HCT116 (cell line): ENCODE measurements around the gene SIRT6. TPM values are rescaled to one million over a fixed set of nuclear protein-coding genes. Genes with fewer than 3 reads are reported as not detected.

Experiments used
- ATAC-seq: fragments of 200-7000 bp; cut with Tn5 transposase; 2 replicates; pipeline ENCODE4 v1.9.1; 2020; ENCODE audit warnings: mild to moderate bottlenecking, moderate library complexity
- BruUV-seq: library from RNA; stranded (reverse); fragments of 400-500 nt; replicated peaks from 2 replicates; lab custom pipeline; 2021; lab: Mats Ljungman, UMichigan
- CTCF ChIA-PET: fragments of 300-600 bp; sonication (Branson Sonifier 250); formaldehyde crosslinking; loops from one replicate; lab custom pipeline; 2021; ENCODE audit warnings: antibody characterized with exemption; lab: Charles Lee
- POLR2A ChIA-PET: fragments of 300-600, 350-600 bp; sonication (Branson Sonifier 250); formaldehyde crosslinking; loops from one replicate; lab custom pipeline; 2021; ENCODE audit warnings: antibody characterized with exemption; lab: Charles Lee
- RAD21 ChIA-PET, 2 experiments: fragments of 300-600 bp; sonication (Branson Sonifier 250); formaldehyde crosslinking; loops; one replicate each; lab custom pipeline; 2023; ENCODE audit warnings: low total read pairs in 2 of 2; ENCODE audit not compliant: uncharacterized antibody in 2 of 2, unreplicated experiment in 2 of 2, low non-redundant PET in 1 of 2; lab: Charles Lee
- DNase-seq: peaks from one replicate; pipeline ENCODE4 v3.0.0-alpha.2; 2010; ENCODE audit warnings: low read depth, low spot score
- H2AFZ ChIP-seq: fragments of 200-600 bp; shearing (Covaris generic), sonication (generic); 2 replicates; pipeline ENCODE4 v1.6.1; 2017; ENCODE audit warnings: low read depth, mixed run types, mixed read lengths, antibody characterized with exemption, low read length; ENCODE audit not compliant: poor library complexity, severe bottlenecking
- H3K27ac ChIP-seq: 2 replicates; pipeline ENCODE4 v1.5.1; 2012; ENCODE audit warnings: low read depth, low read length
- H3K27me3 ChIP-seq: fragments of 200-600 bp; sonication (generic); 2 replicates; pipeline ENCODE4 v1.6.1; 2016; ENCODE audit warnings: mixed run types, low read length, mixed read lengths; ENCODE audit not compliant: insufficient read depth
- H3K36me3 ChIP-seq, 2 experiments: fragments of 200-500 bp in 1 of 2; fragments of 200-600 bp in 1 of 2; sonication (Bioruptor generic) in 1 of 2; sonication (generic) in 1 of 2; 2 replicates each; pipeline versions ENCODE4 v1.5.1 to v1.6.1; 2014 to 2016; ENCODE audit warnings: low read length in 2 of 2, inconsistent platforms in 1 of 2, mixed read lengths in 1 of 2, mixed run types in 1 of 2; ENCODE audit not compliant: insufficient read depth in 2 of 2, control insufficient read depth in 1 of 2
- H3K4me1 ChIP-seq, 2 experiments: fragments of 200-600 bp in 1 of 2; sonication (generic) in 1 of 2; 2 replicates each; pipeline versions ENCODE4 v1.5.1 to v1.6.1; 2012 to 2017; ENCODE audit warnings: low read length in 2 of 2, inconsistent platforms in 1 of 2, mild to moderate bottlenecking in 1 of 2, mixed read lengths in 1 of 2, mixed run types in 1 of 2, moderate library complexity in 1 of 2; ENCODE audit not compliant: insufficient read depth in 2 of 2, control insufficient read depth in 1 of 2
- H3K4me2 ChIP-seq: fragments of 200-600 bp; sonication (generic); 2 replicates; pipeline ENCODE4 v1.6.1; 2017; ENCODE audit warnings: mixed run types, low read length, mixed read lengths
- H3K4me3 ChIP-seq, 2 experiments: fragments of 200-600 bp in 1 of 2; sonication (generic) in 1 of 2; replicated peaks in 1 of 2; 2 replicates each; pipeline ENCODE4 v1.5.1; 2011 to 2016; ENCODE audit warnings: low read length in 2 of 2, control low read depth in 1 of 2, low read depth in 1 of 2, mild to moderate bottlenecking in 1 of 2, mixed read lengths in 1 of 2, mixed run types in 1 of 2
- H3K79me2 ChIP-seq: fragments of 200-600 bp; sonication (generic); 2 replicates; pipeline ENCODE4 v1.6.1; 2017; ENCODE audit warnings: mild to moderate bottlenecking, mixed run types, low read length, moderate library complexity, mixed read lengths; ENCODE audit not compliant: insufficient read depth
- H3K9ac ChIP-seq: fragments of 200-600 bp; sonication (generic); 2 replicates; pipeline ENCODE4 v1.6.1; 2016; ENCODE audit warnings: low read length, mixed read lengths
- H3K9me2 ChIP-seq: fragments of 200-600 bp; sonication (generic), shearing (Covaris generic); 2 replicates; pipeline ENCODE4 v1.6.1; 2017; ENCODE audit warnings: mixed run types, mild to moderate bottlenecking, moderate library complexity; ENCODE audit not compliant: insufficient read depth
- H3K9me3 ChIP-seq, 2 experiments: fragments of 200-500 bp in 1 of 2; fragments of 200-600 bp in 1 of 2; sonication (Bioruptor generic) in 1 of 2; sonication (generic) in 1 of 2; 2 replicates each; pipeline ENCODE4 v1.6.1; 2014 to 2017; ENCODE audit warnings: low read length in 2 of 2, mixed read lengths in 2 of 2, inconsistent platforms in 1 of 2, low read depth in 1 of 2, mild to moderate bottlenecking in 1 of 2, mixed run types in 1 of 2, moderate library complexity in 1 of 2; ENCODE audit not compliant: control insufficient read depth in 1 of 2, insufficient read depth in 1 of 2
- H4K20me1 ChIP-seq: fragments of 200-600 bp; sonication (generic), shearing (Covaris generic); 2 replicates; pipeline ENCODE4 v1.6.1; 2017; ENCODE audit warnings: mixed run types, mild to moderate bottlenecking, moderate library complexity; ENCODE audit not compliant: insufficient read depth
- CBX3 ChIP-seq: IDR thresholded peaks from 2 replicates; pipeline ENCODE4 v1.6.1; 2012; ENCODE audit warnings: low read depth
- CTCF ChIP-seq, 3 experiments: fragments of 200-600 bp in 1 of 3; sonication (generic) in 1 of 3; IDR thresholded peaks in 2 of 3; conservative IDR thresholded peaks in 1 of 3; 2 replicates each; pipeline ENCODE4 v1.5.1; 2012 to 2017; ENCODE audit warnings: low read depth in 2 of 3, low read length in 2 of 3, antibody characterized with exemption in 1 of 3, borderline replicate concordance in 1 of 3, control low read depth in 1 of 3, mild to moderate bottlenecking in 1 of 3, mixed read lengths in 1 of 3, mixed run types in 1 of 3, moderate library complexity in 1 of 3; ENCODE audit not compliant: insufficient read depth in 1 of 3
- EGR1 ChIP-seq: IDR thresholded peaks from 2 replicates; pipeline ENCODE4 v1.6.1; 2012; ENCODE audit warnings: low read depth
- ELF1 ChIP-seq: IDR thresholded peaks from 2 replicates; pipeline ENCODE4 v1.6.1; 2012; ENCODE audit warnings: low read depth, borderline replicate concordance
- POLR2A ChIP-seq: IDR thresholded peaks from 2 replicates; pipeline ENCODE4 v1.7.0; 2011; ENCODE audit warnings: borderline replicate concordance; ENCODE audit not compliant: insufficient read depth, insufficient read length; ENCODE audit errors: extremely low read depth
- POLR2AphosphoS5 ChIP-seq: IDR thresholded peaks from 2 replicates; pipeline ENCODE4 v1.6.1; 2011; ENCODE audit warnings: mild to moderate bottlenecking, low read depth, low read length, moderate library complexity
- SIN3A ChIP-seq: IDR thresholded peaks from 2 replicates; pipeline ENCODE4 v1.6.1; 2012; ENCODE audit warnings: low read depth
- SP1 ChIP-seq: IDR thresholded peaks from 2 replicates; pipeline ENCODE4 v1.6.1; 2012; ENCODE audit warnings: low read depth
- SRF ChIP-seq: IDR thresholded peaks from 2 replicates; pipeline ENCODE4 v1.6.1; 2012; ENCODE audit warnings: low read depth
- TCF7L2 ChIP-seq: IDR thresholded peaks from 2 replicates; pipeline ENCODE4 v1.7.0; 2011; ENCODE audit warnings: borderline replicate concordance, inconsistent platforms; ENCODE audit not compliant: insufficient read depth, insufficient read length; ENCODE audit errors: extremely low read depth
- ZBTB33 ChIP-seq: IDR thresholded peaks from 2 replicates; pipeline ENCODE4 v1.6.1; 2011; ENCODE audit warnings: mild to moderate bottlenecking, low read length, moderate library complexity; ENCODE audit not compliant: insufficient replicate concordance; ENCODE audit errors: extremely low read depth
- ZNF274 ChIP-seq: fragments of 200-500 bp; sonication (Bioruptor generic); IDR thresholded peaks from 2 replicates; pipeline ENCODE4 v1.6.1; 2014; ENCODE audit warnings: mild to moderate bottlenecking, low read depth, low read length, inconsistent platforms
- intact Hi-C: fragments of 100-400 bp; cut with micrococcal nuclease; formaldehyde crosslinking; loops from 2 replicates; pipeline ENCODE4 v1.10.0; 2022
- total RNA-seq: library from RNA; stranded (reverse); gene quantifications from one replicate; pipeline ENCODE4 v1.2.1, GENCODE V29; 2021; ENCODE audit not compliant: unreplicated experiment

Gene SIRT6
- total RNA-seq, 1 experiment from 2014 or later = 36.3 TPM

- no TSS peak for BruUV-seq
- ChIA-PET CTCF (interaction anchor here (3.3 kb wide), 1 partner anchor 151 kb away, joined by 20 read pairs; no protein-coding TSS in a partner anchor), RAD21 (no interaction called here), POLR2A (no interaction called here)
- peaks cover 6 to 29% of the 10 kb centered on the region in 2 experiments; a peak in 3 of 4 replicates for H3K4me1 ChIP-seq
- no peak for TF ChIP-seq TCF7L2
- TF ChIP-seq ZNF274 = no peak
- TF ChIP-seq POLR2AphosphoS5 = no peak
- no peak for TF ChIP-seq ELF1
- TF ChIP-seq CBX3 = no peak
- no peak for TF ChIP-seq SRF
- no peak for TF ChIP-seq SIN3A
- no peak for TF ChIP-seq ZBTB33
- TF ChIP-seq SP1 = no peak
- TF ChIP-seq CTCF (IDR thresholded peaks at IDR 0.05 in 2 of 3, conservative IDR thresholded peaks at IDR 0.05 in 1 of 3; ENCODE audit: borderline replicate concordance in 1 of 3, insufficient read depth in 1 of 3, low read depth in 2 of 3, low read length in 2 of 3) = no peak
- no peak for TF ChIP-seq EGR1
- no peak for TF ChIP-seq POLR2A
- intact Hi-C loops = loop anchor here (10.0 kb wide), 1 partner anchor 74 kb away; the partner anchor contains the start of gene ZBTB7A
- H3K9ac ChIP-seq = no peak overlapping the region
- no peak overlapping the region for H3K4me3 ChIP-seq
- no peaks in the 10 kb centered on the region for H3K9me3 ChIP-seq
- ATAC-seq = no peak
- no peak overlapping the region for H3K4me2 ChIP-seq
- H3K27ac ChIP-seq = no peak overlapping the region
- no peaks in the 10 kb centered on the region for H3K79me2 ChIP-seq
- H3K9me2 ChIP-seq = no peaks in the 10 kb centered on the region
- no peak for DNase-seq
- H4K20me1 ChIP-seq = no peaks in the 10 kb centered on the region
- H3K27me3 ChIP-seq = no peaks in the 10 kb centered on the region
- H2AFZ ChIP-seq = no peak overlapping the region
- no peaks in the 10 kb centered on the region for H3K36me3 ChIP-seq
Measured at GRCh38 chr19:4138445-4138844, 43.9 kb downstream of the SIRT6 start.
